ENCODE measurements around the gene POMT2. TPM values are rescaled to one million over a fixed set of nuclear protein-coding genes. Genes with fewer than 3 reads are reported as not detected.

POMT2 gene
- total and polyA plus RNA-seq, 2 donors (not counting 3 experiments of a cell fraction or from before 2014, with no cell fraction given): 19.5 to 48.2 TPM

DNA sequence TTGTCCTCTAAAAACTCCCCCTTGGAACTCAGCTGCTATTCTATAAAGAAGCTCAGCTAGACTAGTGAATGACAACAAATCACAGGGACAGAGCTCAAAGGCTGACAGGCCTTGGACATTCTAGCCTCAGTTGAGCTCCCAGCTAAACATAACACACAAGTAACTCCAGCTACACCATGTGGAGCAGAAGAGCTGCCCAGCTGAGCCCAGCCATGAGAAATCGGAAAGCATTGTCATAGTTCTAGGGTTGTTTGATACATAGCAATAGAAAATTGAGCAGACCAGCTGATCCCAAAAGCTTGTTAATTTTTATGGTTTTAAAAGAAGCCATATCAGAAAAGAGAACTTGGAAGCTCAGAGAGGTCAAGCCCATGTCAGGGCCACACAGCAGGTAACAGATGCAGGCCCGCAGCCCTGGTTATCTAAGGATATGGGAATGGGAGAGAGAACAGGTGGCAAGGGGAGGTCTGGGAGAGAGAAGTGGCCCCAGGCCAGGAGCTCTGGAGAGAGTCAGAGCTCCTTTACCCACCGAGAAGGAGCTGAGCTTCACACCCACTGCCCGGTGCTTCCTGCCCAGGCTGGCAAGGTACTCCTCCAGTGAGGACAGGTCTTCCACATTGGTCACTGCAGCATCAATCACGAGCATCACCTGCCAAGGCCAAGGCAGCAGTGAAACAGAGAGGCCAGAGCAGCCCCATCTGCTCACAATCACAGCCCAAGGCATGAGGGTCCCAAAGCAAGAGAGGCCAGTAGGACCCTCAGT, 52.6 kb downstream of the POMT2 start:
- TF ChIP-seq MYC (IDR thresholded peaks at IDR 0.05; ENCODE audit: low read depth, low read length) (no peak), EZH2 (IDR thresholded peaks at IDR 0.05; ENCODE audit: borderline replicate concordance, low read depth, low read length, severe bottlenecking) (no peak), FOS (IDR thresholded peaks at IDR 0.05; ENCODE audit: borderline replicate concordance, insufficient read depth, low read length) (no peak), JUN (IDR thresholded peaks at IDR 0.05; ENCODE audit: borderline replicate concordance, insufficient read depth, insufficient read length, low read depth) (no peak), GATA2 (IDR thresholded peaks at IDR 0.05; ENCODE audit: insufficient read depth, insufficient read length, low read depth, low read length) (no peak), POLR2AphosphoS5 (IDR thresholded peaks at IDR 0.05; ENCODE audit: insufficient read depth, low read depth, low read length) (no peak), POLR2A (IDR thresholded peaks at IDR 0.05; ENCODE audit: low read depth, low read length) (no peak)
- TF ChIP-seq, protein P1, sequence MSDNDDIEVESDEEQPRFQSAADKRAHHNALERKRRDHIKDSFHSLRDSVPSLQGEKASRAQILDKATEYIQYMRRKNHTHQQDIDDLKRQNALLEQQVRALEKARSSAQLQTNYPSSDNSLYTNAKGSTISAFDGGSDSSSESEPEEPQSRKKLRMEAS (IDR thresholded peaks at IDR 0.05; ENCODE audit: insufficient read depth, insufficient read length): no peak
- TF ChIP-seq, protein P2, sequence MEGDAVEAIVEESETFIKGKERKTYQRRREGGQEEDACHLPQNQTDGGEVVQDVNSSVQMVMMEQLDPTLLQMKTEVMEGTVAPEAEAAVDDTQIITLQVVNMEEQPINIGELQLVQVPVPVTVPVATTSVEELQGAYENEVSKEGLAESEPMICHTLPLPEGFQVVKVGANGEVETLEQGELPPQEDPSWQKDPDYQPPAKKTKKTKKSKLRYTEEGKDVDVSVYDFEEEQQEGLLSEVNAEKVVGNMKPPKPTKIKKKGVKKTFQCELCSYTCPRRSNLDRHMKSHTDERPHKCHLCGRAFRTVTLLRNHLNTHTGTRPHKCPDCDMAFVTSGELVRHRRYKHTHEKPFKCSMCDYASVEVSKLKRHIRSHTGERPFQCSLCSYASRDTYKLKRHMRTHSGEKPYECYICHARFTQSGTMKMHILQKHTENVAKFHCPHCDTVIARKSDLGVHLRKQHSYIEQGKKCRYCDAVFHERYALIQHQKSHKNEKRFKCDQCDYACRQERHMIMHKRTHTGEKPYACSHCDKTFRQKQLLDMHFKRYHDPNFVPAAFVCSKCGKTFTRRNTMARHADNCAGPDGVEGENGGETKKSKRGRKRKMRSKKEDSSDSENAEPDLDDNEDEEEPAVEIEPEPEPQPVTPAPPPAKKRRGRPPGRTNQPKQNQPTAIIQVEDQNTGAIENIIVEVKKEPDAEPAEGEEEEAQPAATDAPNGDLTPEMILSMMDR (IDR thresholded peaks at IDR 0.05; ENCODE audit: extremely low read depth in 1 of 2, insufficient read depth in 1 of 2, low read depth in 1 of 2, low read length in 2 of 2): no peak
- Histone ChIP-seq H3K27ac (ENCODE audit: insufficient read depth, low read depth, low read length) (no peak overlapping the region), H3K36me3 (ENCODE audit: control insufficient read depth in 2 of 2, extremely low read depth in 1 of 2, insufficient read depth in 2 of 2, low read length in 2 of 2) (no peaks in the 10 kb centered on the region), H3K9me1 (replicated peaks; ENCODE audit: control insufficient read depth, extremely low read depth, insufficient read depth, low read length) (no peaks in the 10 kb centered on the region), H3K4me3 (replicated peaks in 1 of 3; ENCODE audit: insufficient read depth in 1 of 3, low read depth in 1 of 3, low read length in 3 of 3) (no peak overlapping the region), H3K27me3 (ENCODE audit: control insufficient read depth in 2 of 2, insufficient read depth in 2 of 2, low read length in 2 of 2) (peaks cover 27 to 30% of the 10 kb centered on the region in 2 experiments), H3K9me3 (replicated peaks; ENCODE audit: control insufficient read depth, insufficient read depth, low read length) (no peaks in the 10 kb centered on the region), H3K4me1 (ENCODE audit: control insufficient read depth, extremely low read depth, insufficient read depth, low read length) (no peaks in the 10 kb centered on the region), H3K79me2 (ENCODE audit: control insufficient read depth, insufficient read depth, low read length) (no peaks in the 10 kb centered on the region), H3K9ac (replicated peaks; ENCODE audit: extremely low read depth, insufficient read depth, low read length) (no peak overlapping the region), H4K20me1 (replicated peaks; ENCODE audit: control insufficient read depth, extremely low read depth, insufficient read depth, low read length) (no peaks in the 10 kb centered on the region), H3K4me2 (ENCODE audit: insufficient read depth, low read length) (no peak overlapping the region), H2AFZ (ENCODE audit: low read depth, low read length) (no peak overlapping the region)
- no peak for DNase-seq (ENCODE audit: low read depth, low spot score)
- ChIA-PET CTCF (interaction anchor here (0.6 to 0.7 kb wide), 2 partner anchors 48 to 52 kb away, joined by 3 read pairs; partner anchors contain the start of gene POMT2), POLR2A (no interaction called here)
- dilution Hi-C loops (cut with MboI; ENCODE audit: extremely low pct_ligation_motif_present, low sequenced_read_pairs): no loop called here
- no TSS peak for BruUV-seq (replicated peaks)
- FAIRE-seq: no peak
- intact Hi-C loops (cut with micrococcal nuclease): no loop called here
